ENCODE measurements around the gene CDK3.

GRCh38 chr17:76039121-76039520 is 38.5 kb downstream of the CDK3 start:
- TF ChIP-seq EZH2 (IDR thresholded peaks at IDR 0.05): no peak
- TF ChIP-seq CTCF (IDR thresholded peaks at IDR 0.05 in 2 of 3, conservative IDR thresholded peaks at IDR 0.05 in 1 of 3; ENCODE audit: borderline replicate concordance in 1 of 3, insufficient read depth in 1 of 3, low read depth in 2 of 3, low read length in 2 of 3): no peak
- no peak for TF ChIP-seq EGR1 (IDR thresholded peaks at IDR 0.05; ENCODE audit: low read depth)
- TF ChIP-seq POLR2A (IDR thresholded peaks at IDR 0.05; ENCODE audit: borderline replicate concordance, extremely low read depth, insufficient read depth, insufficient read length): no peak
- TF ChIP-seq SP1 (IDR thresholded peaks at IDR 0.05; ENCODE audit: low read depth): no peak
- TF ChIP-seq EZH2phosphoT487 (IDR thresholded peaks at IDR 0.05; ENCODE audit: borderline replicate concordance): no peak
- no peak for TF ChIP-seq TCF7L2 (IDR thresholded peaks at IDR 0.05; ENCODE audit: borderline replicate concordance, extremely low read depth, insufficient read depth, insufficient read length)
